ENCODE results near the gene LRP8. TPM values are rescaled to one million over a fixed set of nuclear protein-coding genes. Genes with fewer than 3 reads are reported as not detected.

The LRP8 gene
- total RNA-seq, 2 donors from 2014 or later, result 4.7 to 15.3 TPM

DNA sequence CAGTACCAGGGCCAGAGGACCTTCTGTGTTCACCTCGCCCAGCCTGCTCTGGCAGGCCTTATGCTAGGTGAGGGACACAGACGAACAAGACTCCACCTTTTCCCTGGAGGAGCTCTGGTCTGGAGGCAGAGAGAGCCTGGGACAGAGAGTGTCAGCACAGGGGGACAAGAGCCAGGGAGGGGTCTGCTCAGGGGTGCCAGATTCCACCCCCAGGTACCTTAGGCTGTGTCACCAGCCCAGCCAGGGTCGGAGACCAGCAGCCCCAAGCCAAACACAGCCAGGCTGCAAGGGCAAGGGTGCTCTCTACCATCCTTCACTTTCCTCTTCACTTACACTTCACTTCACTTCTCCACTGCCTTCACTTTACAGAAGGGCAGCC is 4.3 kb upstream of the LRP8 start:
- no peaks in the 10 kb centered on the region for H3K36me3 ChIP-seq
- intact Hi-C loops (cut with DNase I), result no loop called here
- no peaks in the 10 kb centered on the region for H3K27me3 ChIP-seq
- peaks cover under 1% of the 10 kb centered on the region for H3K4me1 ChIP-seq
- H3K4me3 ChIP-seq, result no peak overlapping the region
- H3K27ac ChIP-seq, result no peak overlapping the region
- H3K9ac ChIP-seq (ENCODE audit: low read depth in 2 of 2, low read length in 2 of 2), result no peak overlapping the region
- DNase-seq, result no peak
- H3K9me3 ChIP-seq, result no peaks in the 10 kb centered on the region
- TF ChIP-seq, protein P1, sequence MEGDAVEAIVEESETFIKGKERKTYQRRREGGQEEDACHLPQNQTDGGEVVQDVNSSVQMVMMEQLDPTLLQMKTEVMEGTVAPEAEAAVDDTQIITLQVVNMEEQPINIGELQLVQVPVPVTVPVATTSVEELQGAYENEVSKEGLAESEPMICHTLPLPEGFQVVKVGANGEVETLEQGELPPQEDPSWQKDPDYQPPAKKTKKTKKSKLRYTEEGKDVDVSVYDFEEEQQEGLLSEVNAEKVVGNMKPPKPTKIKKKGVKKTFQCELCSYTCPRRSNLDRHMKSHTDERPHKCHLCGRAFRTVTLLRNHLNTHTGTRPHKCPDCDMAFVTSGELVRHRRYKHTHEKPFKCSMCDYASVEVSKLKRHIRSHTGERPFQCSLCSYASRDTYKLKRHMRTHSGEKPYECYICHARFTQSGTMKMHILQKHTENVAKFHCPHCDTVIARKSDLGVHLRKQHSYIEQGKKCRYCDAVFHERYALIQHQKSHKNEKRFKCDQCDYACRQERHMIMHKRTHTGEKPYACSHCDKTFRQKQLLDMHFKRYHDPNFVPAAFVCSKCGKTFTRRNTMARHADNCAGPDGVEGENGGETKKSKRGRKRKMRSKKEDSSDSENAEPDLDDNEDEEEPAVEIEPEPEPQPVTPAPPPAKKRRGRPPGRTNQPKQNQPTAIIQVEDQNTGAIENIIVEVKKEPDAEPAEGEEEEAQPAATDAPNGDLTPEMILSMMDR (IDR thresholded peaks at IDR 0.05), result no peak

DNA sequence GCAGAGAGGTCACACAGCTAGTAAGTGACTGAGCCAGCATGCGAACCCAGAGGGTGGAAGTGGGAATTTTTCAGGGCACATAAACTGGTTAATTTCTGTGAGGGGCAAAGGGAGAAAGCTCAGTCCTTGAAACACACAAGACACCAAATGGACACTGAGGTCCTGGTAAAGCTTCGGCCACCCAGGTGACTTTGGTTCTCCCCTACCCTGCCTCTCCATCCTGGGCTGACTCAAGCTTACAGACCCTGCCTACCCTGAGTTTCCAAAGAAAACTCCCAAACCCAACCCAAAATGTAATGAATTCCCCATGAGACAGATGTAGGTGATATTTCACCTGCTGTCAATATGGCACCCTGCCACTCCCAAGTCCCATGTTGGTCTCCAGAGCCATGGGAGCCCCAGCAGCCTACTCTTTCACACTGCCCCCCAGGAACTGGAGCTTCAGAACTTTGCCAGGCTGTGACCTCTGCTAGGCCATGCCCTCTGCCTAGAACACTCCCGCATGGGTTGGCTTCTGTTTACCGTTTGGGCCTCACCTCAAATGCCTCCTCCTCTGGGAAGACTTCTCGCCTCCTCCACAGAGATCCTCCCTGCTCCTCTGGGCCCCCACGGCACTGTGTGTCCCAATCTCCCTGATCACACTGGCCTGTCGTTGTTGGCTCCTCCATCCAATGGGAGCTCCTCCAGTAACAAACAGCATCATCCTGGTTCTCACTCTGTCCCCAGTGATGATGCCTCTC is 3.7 kb upstream of the LRP8 start:
- no peaks in the 10 kb centered on the region for H3K27me3 ChIP-seq
- peaks cover 6% of the 10 kb centered on the region for H3K4me1 ChIP-seq
- no peak overlapping the region for H3K27ac ChIP-seq
- no peak for DNase-seq
- H3K9ac ChIP-seq (ENCODE audit: low read depth in 2 of 2, low read length in 2 of 2), result no peak overlapping the region
- H3K4me3 ChIP-seq, result no peak overlapping the region
- TF ChIP-seq, protein P1 (IDR thresholded peaks at IDR 0.05), result no peak
- intact Hi-C loops (cut with DNase I), result no loop called here
- no peaks in the 10 kb centered on the region for H3K36me3 ChIP-seq
- H3K9me3 ChIP-seq, result no peaks in the 10 kb centered on the region

DNA sequence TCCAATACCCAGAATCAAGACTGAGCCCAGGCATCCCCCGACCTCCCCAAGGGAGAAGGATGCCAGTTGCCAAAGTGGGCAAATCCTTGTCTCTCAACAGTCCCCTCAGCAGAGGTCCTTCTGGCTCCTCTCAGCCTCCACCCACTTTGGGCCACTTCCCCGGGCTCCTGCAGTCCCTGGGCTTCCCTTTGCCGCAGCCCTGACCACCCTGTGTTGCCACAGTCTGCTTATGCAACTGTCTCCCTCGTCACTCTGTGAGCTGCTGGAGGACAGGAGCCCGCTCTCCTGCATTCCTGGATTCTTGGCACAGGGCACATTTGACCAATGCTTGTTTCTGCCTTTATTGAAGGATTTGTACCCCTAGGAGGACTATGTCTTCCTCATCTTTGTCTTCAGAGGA is 2.9 kb upstream of the LRP8 start:
- no peaks in the 10 kb centered on the region for H3K36me3 ChIP-seq
- DNase-seq, result no peak
- no peak overlapping the region for H3K27ac ChIP-seq
- no peaks in the 10 kb centered on the region for H3K27me3 ChIP-seq
- peaks cover 6% of the 10 kb centered on the region for H3K4me1 ChIP-seq
- intact Hi-C loops (cut with DNase I), result no loop called here
- H3K9ac ChIP-seq (ENCODE audit: low read depth in 2 of 2, low read length in 2 of 2), result no peak overlapping the region
- H3K4me3 ChIP-seq, result no peak overlapping the region
- TF ChIP-seq, protein P1 (IDR thresholded peaks at IDR 0.05), result no peak
- no peaks in the 10 kb centered on the region for H3K9me3 ChIP-seq

DNA sequence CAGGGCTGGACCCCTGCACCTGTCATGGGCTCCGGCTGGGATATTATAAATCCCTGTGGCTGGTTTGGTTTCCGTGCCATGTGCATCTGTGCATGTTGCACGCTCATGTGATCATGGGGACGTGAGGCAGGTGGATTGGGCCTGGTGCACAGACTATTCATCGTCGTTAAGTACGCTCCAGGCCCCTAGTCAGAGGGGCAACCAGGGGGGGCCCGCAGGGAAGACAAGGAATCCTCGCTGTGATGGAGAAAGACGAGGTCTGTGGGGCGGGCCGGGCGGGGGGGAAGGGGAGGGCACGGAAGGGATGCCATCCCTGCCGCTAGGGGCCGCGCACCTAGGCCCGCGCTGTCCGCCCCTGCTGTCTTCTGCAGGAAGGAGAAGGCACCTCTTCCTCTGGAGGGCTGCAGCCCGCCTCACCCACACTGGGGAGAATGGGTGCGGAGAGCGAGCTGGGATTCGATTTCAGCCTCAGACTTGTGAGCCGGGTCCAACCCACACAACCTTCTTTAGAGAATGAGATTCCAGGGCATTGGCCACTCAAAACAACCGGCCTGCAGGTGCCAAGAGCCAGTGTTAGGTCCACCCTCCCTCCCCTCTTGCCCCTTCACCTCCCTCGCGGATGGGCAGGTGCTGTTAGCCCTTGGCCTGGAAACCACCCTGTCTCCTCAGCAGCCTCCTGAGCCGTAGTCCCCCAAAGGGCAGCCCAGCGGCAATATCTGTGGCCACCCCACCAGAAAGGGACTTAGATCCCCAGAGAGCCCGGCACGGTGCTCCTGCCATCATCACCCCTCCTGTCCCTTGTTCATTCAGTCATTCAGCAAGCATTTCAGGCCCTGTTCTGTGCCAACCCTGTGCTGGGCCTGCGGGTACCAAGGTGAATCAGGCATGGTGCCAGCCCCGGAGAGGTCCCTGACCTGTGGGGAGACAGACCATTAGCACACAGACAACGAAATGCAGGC is 950 bp upstream of the LRP8 start:
- H3K27ac ChIP-seq, result no peak overlapping the region
- TF ChIP-seq, protein P1 (IDR thresholded peaks at IDR 0.05), result no peak
- H3K27me3 ChIP-seq, result no peaks in the 10 kb centered on the region
- H3K36me3 ChIP-seq, result no peaks in the 10 kb centered on the region
- intact Hi-C loops (cut with DNase I), result no loop called here
- H3K4me3 ChIP-seq, result peak overlapping the region; percentile 28
- H3K9ac ChIP-seq (ENCODE audit: low read depth in 2 of 2, low read length in 2 of 2), result peak overlapping the region in 1 of 2 donors; percentile 73
- no peaks in the 10 kb centered on the region for H3K9me3 ChIP-seq
- DNase-seq, result no peak
- peaks cover 6% of the 10 kb centered on the region for H3K4me1 ChIP-seq

DNA sequence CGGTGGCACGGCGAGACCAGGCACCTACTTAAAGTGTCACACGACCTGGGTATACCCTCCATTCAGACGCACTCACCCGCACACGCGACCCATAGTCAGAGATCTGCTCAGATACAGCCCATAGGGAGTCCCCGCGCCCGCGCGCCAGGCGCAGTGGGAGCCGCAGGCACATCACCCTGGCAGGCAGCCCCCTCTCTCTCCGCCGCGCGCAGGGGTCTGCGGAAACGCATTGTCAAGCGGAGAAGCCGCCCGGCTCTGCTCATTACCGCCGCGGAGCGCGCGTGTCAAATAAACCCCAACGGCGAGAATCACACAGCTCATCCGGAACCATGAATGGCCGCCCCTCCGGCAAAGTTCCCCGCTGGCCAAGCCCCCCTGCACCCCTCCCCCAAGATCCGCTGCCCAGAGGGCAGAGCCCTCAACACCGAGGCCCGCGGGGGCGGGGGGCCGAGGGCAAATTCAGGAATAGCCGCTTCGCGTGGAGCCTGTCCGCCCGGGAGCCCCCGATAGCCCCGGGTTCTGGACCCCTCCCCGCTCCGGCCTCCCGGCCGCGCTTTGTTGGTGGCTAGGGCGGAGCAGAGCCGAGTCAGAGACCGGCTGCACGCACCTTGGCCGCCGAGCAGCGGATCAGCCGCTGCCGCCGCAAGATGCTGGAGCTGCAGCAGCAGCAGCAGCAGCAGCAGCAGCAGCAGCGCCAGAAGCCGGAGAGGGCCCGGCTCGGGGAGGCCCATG is 522 bp downstream of the LRP8 start:
- Histone ChIP-seq H3K27ac (peak overlapping the region; percentile 39), H3K27me3 (no peaks in the 10 kb centered on the region), H3K9me3 (no peaks in the 10 kb centered on the region), H3K4me3 (peak overlapping the region; percentile 74), H3K9ac (ENCODE audit: low read depth in 2 of 2, low read length in 2 of 2) (peak overlapping the region; percentile 51 to 73), H3K36me3 (no peaks in the 10 kb centered on the region), H3K4me1 (peaks cover 6% of the 10 kb centered on the region)
- intact Hi-C loops (cut with DNase I), result no loop called here
- DNase-seq, result peak; percentile 49
- TF ChIP-seq, protein P1 (IDR thresholded peaks at IDR 0.05), result no peak
